Smooth muscle cell (in vitro differentiated cells): Measurements from ENCODE around the gene MTHFD1L. TPM values are rescaled to one million over a fixed set of nuclear protein-coding genes. Genes with fewer than 3 reads are reported as not detected.

ENCODE experiments used
- DNase-seq: peaks from one replicate; lab custom pipeline; 2025; ENCODE audit not compliant: unreplicated experiment; lab: John Stamatoyannopoulos, UW
- H2AFZ ChIP-seq: fragments of 200-600 bp; sonication (generic); 2 replicates; pipeline ENCODE4 v1.6.0; 2016; ENCODE audit warnings: antibody characterized with exemption, low read depth, mild to moderate bottlenecking
- H3F3A ChIP-seq: fragments of 200-600 bp; sonication (generic); 2 replicates; pipeline ENCODE4 v1.6.0; 2017; ENCODE audit warnings: antibody characterized with exemption, low read depth
- H3K27ac ChIP-seq: fragments of 200-600 bp; sonication (generic); 2 replicates; pipeline ENCODE4 v1.5.1; 2016; ENCODE audit warnings: low read depth, mild to moderate bottlenecking
- H3K27me3 ChIP-seq: fragments of 200-600 bp; sonication (generic); 2 replicates; pipeline ENCODE4 v1.6.1; 2016; ENCODE audit warnings: low read depth, mild to moderate bottlenecking
- H3K36me3 ChIP-seq: fragments of 200-600 bp; sonication (generic); 2 replicates; pipeline ENCODE4 v1.5.1; 2016; ENCODE audit warnings: low read depth
- H3K4me1 ChIP-seq: fragments of 200-600 bp; sonication (generic); 2 replicates; pipeline ENCODE4 v1.5.1; 2016; ENCODE audit warnings: low read depth
- H3K4me2 ChIP-seq: fragments of 200-600 bp; sonication (generic); 2 replicates; pipeline ENCODE4 v1.6.0; 2016; ENCODE audit warnings: mild to moderate bottlenecking
- H3K4me3 ChIP-seq: fragments of 200-600 bp; sonication (generic); 2 replicates; pipeline ENCODE4 v1.5.1; 2016; ENCODE audit warnings: mild to moderate bottlenecking
- H3K79me2 ChIP-seq: fragments of 200-600 bp; sonication (generic); 2 replicates; pipeline ENCODE4 v1.6.0; 2016; ENCODE audit warnings: low read depth, mild to moderate bottlenecking
- H3K9ac ChIP-seq: fragments of 200-600 bp; sonication (generic); 2 replicates; pipeline ENCODE4 v1.6.0; 2016; ENCODE audit warnings: low read depth
- H3K9me3 ChIP-seq: fragments of 200-600 bp; sonication (generic); replicated peaks from 2 replicates; pipeline ENCODE4 v1.5.1; 2016; ENCODE audit warnings: low read depth
- H4K20me1 ChIP-seq: fragments of 200-600 bp; sonication (generic); 2 replicates; pipeline ENCODE4 v1.6.0; 2016; ENCODE audit warnings: low read depth
- WGBS: methylation state at CpG from one replicate; pipeline ENCODE4 v1.1.7; 2016; ENCODE audit warnings: low lambda C conversion rate; 5-methylcytosine and 5-hydroxymethylcytosine counted together
- polyA plus RNA-seq: library from polyadenylated mRNA; unstranded; fragments of >200 nt; fragmentation: Nextera tagmentation; extraction: Ambion mirVana; gene quantifications from 2 replicates; pipeline ENCODE4 v1.2.1, GENCODE V29; 2016
- total RNA-seq: library from RNA; depleted of rRNA; stranded (reverse); fragments of >200 nt; gene quantifications from 2 replicates; pipeline ENCODE4 v1.2.3, GENCODE V29; 2014
- TF ChIP-seq, protein P1 (sequence below): fragments of 200-600 bp; sonication (generic); IDR thresholded peaks from 2 replicates; pipeline ENCODE4 v1.5.1; 2017; ENCODE audit warnings: borderline replicate concordance, mild to moderate bottlenecking, antibody characterized with exemption; ENCODE audit not compliant: insufficient read depth, poor library complexity, severe bottlenecking

Gene MTHFD1L
- total and polyA plus RNA-seq, 2 experiments from 2014 or later = 35.9 to 46.2 TPM

DNA sequence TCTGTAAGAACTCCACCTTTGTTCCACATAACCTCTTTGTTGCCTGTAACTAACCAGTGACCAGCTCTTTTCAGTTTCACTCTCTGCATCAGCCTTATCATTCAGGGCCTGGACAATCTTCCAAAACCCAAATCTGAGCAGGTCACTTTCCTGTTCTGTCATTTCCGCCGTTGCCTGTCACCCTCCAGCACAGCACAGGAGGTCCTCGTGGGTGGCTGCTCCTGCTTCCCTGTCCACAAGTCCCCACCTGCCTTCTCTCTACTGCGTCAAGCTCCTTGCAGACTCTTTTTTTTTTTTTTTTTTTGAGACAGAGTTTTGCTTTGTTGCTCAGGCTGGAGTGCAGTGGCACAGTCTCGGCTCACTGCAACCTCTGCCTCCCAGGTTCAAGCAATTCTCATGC is 73.9 kb downstream of the MTHFD1L start:
- no peaks in the 10 kb centered on the region for H4K20me1 ChIP-seq
- no peaks in the 10 kb centered on the region for H3K27me3 ChIP-seq
- no peaks in the 10 kb centered on the region for H3K4me1 ChIP-seq
- no peak overlapping the region for H3K27ac ChIP-seq
- H3K79me2 ChIP-seq = no peaks in the 10 kb centered on the region
- TF ChIP-seq, protein P1, sequence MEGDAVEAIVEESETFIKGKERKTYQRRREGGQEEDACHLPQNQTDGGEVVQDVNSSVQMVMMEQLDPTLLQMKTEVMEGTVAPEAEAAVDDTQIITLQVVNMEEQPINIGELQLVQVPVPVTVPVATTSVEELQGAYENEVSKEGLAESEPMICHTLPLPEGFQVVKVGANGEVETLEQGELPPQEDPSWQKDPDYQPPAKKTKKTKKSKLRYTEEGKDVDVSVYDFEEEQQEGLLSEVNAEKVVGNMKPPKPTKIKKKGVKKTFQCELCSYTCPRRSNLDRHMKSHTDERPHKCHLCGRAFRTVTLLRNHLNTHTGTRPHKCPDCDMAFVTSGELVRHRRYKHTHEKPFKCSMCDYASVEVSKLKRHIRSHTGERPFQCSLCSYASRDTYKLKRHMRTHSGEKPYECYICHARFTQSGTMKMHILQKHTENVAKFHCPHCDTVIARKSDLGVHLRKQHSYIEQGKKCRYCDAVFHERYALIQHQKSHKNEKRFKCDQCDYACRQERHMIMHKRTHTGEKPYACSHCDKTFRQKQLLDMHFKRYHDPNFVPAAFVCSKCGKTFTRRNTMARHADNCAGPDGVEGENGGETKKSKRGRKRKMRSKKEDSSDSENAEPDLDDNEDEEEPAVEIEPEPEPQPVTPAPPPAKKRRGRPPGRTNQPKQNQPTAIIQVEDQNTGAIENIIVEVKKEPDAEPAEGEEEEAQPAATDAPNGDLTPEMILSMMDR = no peak
- H3K9ac ChIP-seq = no peak overlapping the region
- H3K9me3 ChIP-seq = no peaks in the 10 kb centered on the region
- no peak for DNase-seq
- H3K4me3 ChIP-seq = no peak overlapping the region
- H2AFZ ChIP-seq = no peak overlapping the region
- H3K4me2 ChIP-seq = no peak overlapping the region
- H3K36me3 ChIP-seq = peaks cover 12% of the 10 kb centered on the region
- no peaks in the 10 kb centered on the region for H3F3A ChIP-seq
- 97% methylated on average over 5 of the region's 5 CpGs for WGBS

DNA sequence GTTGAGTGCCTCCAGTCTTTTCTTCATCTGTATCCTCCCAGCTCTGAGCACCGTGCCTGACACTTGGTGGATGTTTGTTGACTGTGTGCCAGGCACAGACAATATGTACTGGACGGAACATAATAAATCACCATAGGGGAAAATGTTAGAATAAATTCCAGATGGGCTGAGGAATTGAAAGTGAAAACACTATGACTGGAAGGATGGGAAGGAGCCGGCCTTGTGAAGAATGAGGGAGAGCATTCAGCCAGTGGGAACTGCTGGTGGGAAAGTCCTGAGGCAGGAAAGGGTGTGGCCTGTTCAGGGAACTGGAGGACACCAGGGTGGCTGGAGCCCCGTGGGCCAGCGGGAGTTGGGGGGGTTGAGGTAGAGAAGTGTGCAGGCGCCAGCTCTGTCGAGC is 75.4 kb downstream of the MTHFD1L start:
- no peak for DNase-seq
- Histone ChIP-seq H3K36me3 (peaks cover 21% of the 10 kb centered on the region), H3K27me3 (no peaks in the 10 kb centered on the region), H3K4me3 (no peak overlapping the region), H3K79me2 (no peaks in the 10 kb centered on the region), H2AFZ (no peak overlapping the region), H3K4me1 (no peaks in the 10 kb centered on the region), H3K27ac (no peak overlapping the region), H3F3A (no peaks in the 10 kb centered on the region), H3K9ac (no peak overlapping the region), H3K9me3 (no peaks in the 10 kb centered on the region), H3K4me2 (no peak overlapping the region), H4K20me1 (no peaks in the 10 kb centered on the region)
- TF ChIP-seq, protein P1 = no peak
- WGBS = 93% methylated on average over 7 of the region's 7 CpGs

DNA sequence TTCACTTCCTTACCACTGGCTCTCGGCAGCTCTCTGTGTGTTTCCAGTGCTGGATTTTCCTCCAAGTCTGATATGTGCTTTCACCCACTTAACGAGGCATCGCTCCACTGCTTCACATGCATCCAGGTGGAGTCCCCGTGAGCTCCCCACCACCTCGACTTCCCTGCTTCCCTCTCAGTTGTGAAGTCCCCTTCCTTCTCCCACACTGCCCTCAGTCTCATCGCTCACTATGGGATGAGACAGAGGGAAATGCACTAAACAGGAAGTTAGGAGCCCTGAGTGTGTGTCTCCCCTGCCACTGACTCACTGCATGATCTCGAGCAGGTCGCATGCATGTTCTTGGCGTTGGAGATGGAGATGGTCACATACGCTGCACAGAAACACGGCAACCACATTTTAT is 84.0 kb downstream of the MTHFD1L start:
- H3K9ac ChIP-seq = no peak overlapping the region
- no peak overlapping the region for H3K27ac ChIP-seq
- H3K4me3 ChIP-seq = no peak overlapping the region
- 90% methylated on average over 11 of the region's 11 CpGs for WGBS
- H3K4me1 ChIP-seq = no peaks in the 10 kb centered on the region
- DNase-seq = no peak
- no peaks in the 10 kb centered on the region for H3K27me3 ChIP-seq
- H3F3A ChIP-seq = no peaks in the 10 kb centered on the region
- no peak overlapping the region for H3K4me2 ChIP-seq
- no peak overlapping the region for H2AFZ ChIP-seq
- H3K9me3 ChIP-seq = no peaks in the 10 kb centered on the region
- no peaks in the 10 kb centered on the region for H4K20me1 ChIP-seq
- TF ChIP-seq, protein P1 = no peak
- H3K36me3 ChIP-seq = peaks cover 37% of the 10 kb centered on the region
- H3K79me2 ChIP-seq = no peaks in the 10 kb centered on the region

GRCh38 chr6:150953851-150954250 is 88.3 kb downstream of the MTHFD1L start:
- TF ChIP-seq, protein P1 = no peak
- Histone ChIP-seq H3K9me3 (no peaks in the 10 kb centered on the region), H3K4me2 (no peak overlapping the region), H2AFZ (no peak overlapping the region), H3K27ac (no peak overlapping the region), H3K9ac (no peak overlapping the region), H3K79me2 (no peaks in the 10 kb centered on the region), H3K4me1 (no peaks in the 10 kb centered on the region), H3F3A (no peaks in the 10 kb centered on the region), H3K4me3 (no peak overlapping the region), H4K20me1 (no peaks in the 10 kb centered on the region), H3K27me3 (no peaks in the 10 kb centered on the region), H3K36me3 (peaks cover 23% of the 10 kb centered on the region)
- WGBS = 93% methylated on average over 5 of the region's 5 CpGs
- DNase-seq = no peak
